GM19397 (cell line): ENCODE results near the gene GRAMD1B.
"Not testable (repeated sequence)": the region's sequence is repeated elsewhere in the genome, so short reads cannot be mapped to it uniquely, and the experiment has no call there.

Experiments
- ATAC-seq: cut with Tn5 transposase; IDR thresholded peaks from one replicate; pipeline ENCODE4 v1.9.1; 2021; ENCODE audit warnings: mild to moderate bottlenecking, moderate library complexity; ENCODE audit not compliant: unreplicated experiment

Gene GRAMD1B

GRCh38 chr11:123439616-123440015 lies 9.5 kb downstream of the GRAMD1B start:
- no peak for ATAC-seq

GRCh38 chr11:123441161-123441560 lies 11.1 kb downstream of the GRAMD1B start:
- no peak for ATAC-seq

- no peak for ATAC-seq
Observed at GRCh38 chr11:123443851-123444623, 14.0 kb downstream of the GRAMD1B start.

GRCh38 chr11:123448823-123449222 lies 18.8 kb downstream of the GRAMD1B start:
- no peak for ATAC-seq

- no peak for ATAC-seq
Observed at GRCh38 chr11:123449436-123449835, 19.4 kb downstream of the GRAMD1B start.

DNA sequence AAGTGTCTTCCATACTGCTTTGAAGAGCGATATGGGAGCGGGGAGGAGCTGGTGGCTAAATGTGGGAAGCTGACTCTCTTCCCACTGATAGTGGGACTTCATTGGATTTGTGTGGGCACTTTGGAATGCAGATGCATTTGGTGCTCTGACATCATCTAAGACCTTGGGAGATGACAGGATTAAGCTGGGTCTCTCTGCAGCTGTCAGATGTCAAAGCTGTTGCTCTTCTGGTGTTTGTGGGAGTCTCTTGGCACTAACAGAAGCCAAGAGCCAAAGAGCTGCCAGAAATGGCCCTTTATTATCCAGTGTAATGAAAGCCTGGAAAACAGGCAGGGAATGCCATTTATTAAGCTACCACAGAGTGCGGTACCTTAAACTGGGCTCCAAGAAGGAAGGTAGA lies 20.6 kb downstream of the GRAMD1B start:
- no peak for ATAC-seq

DNA sequence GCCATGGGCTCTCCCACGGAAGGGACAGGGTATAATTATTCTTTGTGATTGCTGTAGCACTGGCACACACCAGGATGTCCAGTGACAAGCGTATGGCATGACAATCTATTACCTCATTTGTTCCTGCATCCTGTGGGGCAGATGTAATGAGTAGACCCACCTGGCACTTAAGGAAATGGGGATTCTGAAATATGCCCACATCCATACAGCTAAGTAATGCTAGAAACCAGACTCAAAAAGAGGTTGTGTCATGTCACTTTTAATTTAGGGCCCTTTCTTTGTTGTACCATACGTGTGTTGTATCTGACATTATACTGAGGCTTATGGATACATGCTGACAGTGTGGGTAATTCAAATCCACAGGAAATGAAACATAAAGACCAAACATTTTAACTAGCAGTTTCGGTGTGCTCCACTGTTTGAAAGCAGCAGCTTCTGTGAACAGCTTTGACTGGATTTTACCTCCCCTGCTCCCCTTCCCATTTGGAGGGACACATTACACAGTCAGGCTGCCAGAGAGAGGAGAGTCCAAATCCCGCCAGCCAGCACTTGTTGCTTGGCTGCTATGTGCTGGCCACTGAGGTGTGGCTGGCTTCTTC lies 21.2 kb downstream of the GRAMD1B start:
- no peak for ATAC-seq

DNA sequence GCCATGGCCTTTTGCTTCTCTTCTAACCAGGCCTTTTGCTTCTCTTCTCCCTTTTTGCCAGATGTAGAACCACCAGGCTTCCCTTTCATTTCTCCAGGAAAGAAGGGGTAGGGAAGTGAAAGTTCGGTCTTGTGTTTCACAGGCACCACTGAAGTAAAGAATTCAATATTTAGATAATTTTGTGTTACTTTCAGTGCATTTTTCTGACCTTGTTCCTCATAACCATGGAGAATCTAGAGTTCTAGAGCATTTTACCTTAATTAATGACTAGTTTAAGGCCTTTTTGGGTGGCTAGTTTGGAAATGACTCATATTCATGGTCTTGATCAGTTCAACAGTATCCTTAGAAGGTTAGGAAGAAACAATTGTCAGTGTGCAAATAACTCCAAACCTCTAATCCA lies 22.7 kb downstream of the GRAMD1B start:
- no peak for ATAC-seq

- no peak for ATAC-seq
Observed at GRCh38 chr11:123454060-123454651, 24.1 kb downstream of the GRAMD1B start.

GRCh38 chr11:123454796-123455195 lies 24.7 kb downstream of the GRAMD1B start:
- no peak for ATAC-seq

DNA sequence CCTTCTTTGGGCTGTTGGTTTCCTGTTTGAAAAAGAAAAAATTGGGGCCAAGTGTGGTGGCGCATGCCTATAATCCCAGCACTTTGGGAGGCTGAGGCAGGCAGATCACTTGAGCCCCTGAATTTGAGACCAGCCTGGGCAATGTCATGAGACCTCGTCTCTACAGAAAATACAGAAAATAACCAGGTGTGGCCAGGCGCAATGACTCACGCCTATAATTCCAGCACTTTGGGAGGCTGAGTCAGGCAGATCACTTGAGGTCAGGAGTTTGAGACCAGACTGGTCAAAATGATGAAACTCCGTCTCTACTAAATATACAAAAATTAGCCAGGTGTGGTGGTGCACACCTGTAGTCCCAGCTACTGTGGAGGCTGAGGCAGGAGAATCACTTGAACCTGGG lies 26.4 kb downstream of the GRAMD1B start:
- not testable (repeated sequence) for ATAC-seq

- no peak for ATAC-seq
Observed at GRCh38 chr11:123457187-123457770, 27.2 kb downstream of the GRAMD1B start.

GRCh38 chr11:123458501-123458900 lies 28.4 kb downstream of the GRAMD1B start:
- ATAC-seq = no peak

DNA sequence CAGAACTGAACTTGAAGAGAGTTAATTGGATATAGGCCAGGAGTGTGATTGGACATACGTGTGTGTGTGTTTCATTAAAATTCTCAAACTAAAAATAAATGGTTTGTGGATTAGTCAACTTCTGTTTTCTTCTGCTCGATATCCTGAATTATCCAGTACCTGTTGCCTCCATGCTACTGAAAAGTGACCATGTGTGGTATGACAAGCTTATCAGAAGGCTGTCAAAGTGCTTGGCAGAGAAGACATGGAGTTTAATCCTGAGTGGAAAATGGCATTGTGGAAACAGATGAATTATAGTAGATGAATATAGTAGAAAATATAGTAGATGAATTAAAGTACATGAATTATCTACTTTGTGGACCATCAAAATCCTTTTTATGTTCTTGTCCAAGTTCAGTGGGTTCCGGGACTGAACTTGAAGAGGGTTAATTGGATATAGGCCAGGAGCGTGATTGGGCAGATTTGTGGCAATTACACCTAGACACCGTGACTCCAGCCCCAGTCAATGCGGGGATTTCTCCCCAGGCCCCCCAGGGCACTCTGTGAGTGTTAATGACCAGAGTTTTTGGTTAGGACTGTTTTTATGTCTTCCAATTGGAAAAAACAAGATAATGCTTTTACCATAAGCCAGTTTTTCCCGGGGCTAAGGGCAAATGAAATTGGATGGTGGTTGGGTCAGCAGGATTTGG lies 30.1 kb downstream of the GRAMD1B start:
- ATAC-seq = no peak

DNA sequence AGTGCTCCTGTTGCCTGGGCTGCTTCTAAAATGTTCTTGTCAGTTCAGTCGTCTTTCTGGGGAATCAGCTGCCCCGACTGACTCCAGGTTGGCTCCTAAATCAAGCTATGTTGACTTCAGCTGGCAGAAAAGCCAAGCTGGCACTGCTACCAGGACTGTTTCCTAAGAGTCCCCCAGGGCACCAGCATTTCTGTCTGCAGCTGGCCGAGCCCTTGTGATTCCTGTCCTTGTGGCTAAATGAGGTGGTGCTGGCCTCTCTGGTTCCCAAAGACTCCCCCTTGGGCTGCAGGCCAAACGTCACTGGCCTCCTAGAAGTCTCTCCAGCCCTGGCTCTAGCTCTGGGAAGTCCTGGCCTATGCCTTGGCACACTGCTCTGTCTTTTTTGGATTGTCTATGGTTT lies 31.1 kb downstream of the GRAMD1B start:
- ATAC-seq = no peak

DNA sequence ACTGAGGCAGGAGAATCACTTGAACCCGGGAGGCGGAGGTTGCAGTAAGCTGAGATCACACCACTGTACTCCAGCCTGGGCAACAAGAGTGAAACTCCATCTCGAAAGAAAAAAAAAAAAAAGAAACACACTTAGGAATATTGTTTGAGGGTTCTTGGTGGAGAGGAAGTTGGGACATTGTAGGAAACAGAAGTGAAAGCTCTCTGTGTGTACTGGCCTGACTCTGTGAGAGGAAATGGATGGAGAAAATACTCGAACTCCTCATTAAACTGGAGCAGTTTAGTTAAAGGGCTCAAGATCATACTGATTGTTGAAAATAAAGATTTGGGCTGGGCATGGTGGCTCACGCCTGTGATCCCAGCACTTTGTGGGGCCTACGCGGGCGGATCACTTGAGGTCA lies 35.6 kb downstream of the GRAMD1B start:
- ATAC-seq = not testable (repeated sequence)

- not testable (repeated sequence) for ATAC-seq
Observed at GRCh38 chr11:123466172-123466571, 36.1 kb downstream of the GRAMD1B start.

GRCh38 chr11:123469089-123469488 lies 39.0 kb downstream of the GRAMD1B start:
- ATAC-seq = no peak

GRCh38 chr11:123469586-123469985 lies 39.5 kb downstream of the GRAMD1B start:
- no peak for ATAC-seq

DNA sequence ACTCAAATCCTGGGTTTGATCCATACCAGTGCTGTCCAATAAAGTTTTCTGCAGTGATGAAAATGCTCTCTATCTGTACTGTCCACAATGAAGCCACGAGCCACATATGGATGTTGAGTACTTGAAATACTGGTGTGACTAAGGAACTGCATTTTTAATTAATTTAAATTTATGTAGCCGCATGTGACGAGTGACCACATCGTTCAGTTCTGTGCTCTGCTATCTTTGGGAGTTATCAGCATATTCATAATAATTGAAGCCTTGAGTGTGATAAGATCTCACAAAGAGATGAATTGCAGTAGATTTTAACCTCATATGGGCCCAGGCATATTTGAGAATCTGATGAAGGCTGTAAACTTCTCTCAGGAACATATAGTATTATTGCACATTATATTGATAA lies 40.8 kb downstream of the GRAMD1B start:
- no peak for ATAC-seq

DNA sequence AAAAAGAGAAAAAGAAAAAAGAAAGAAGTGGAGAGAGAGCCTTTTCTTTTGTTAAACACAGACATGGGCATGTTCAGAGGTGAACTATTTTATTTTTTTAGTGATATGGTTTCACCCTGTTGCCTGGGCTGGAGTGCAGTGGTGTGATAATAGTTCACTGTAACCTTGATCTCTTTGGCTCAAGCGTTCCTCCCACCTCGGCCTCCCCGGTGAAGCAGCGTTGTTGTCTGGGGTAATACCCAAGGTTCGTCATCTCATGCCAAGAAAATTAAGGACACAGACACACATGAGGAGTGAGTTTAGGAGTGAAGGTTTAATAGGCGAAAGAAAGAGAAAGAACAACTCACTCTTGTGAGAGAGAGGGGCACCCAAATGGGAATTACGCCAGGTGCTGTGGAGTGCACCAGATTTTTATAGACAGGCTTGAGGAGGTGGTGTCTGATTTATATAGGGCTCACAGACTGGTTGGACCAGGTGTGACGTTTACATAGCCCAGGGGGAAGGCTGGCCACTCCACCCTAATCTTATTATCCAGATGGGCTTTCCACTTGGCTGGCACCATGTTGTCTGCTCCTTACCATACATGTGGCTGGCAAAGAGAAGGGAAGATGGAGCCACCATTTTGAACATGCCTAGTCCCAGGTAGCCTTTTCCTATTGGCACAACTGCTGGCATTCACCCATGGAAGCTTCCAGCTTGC lies 42.3 kb downstream of the GRAMD1B start:
- no peak for ATAC-seq
